Fibroblast of lung (primary cell): ENCODE results near the gene TANGO6. TPM values are rescaled to one million over a fixed set of nuclear protein-coding genes. Genes with fewer than 3 reads are reported as not detected.

Experiments used
- DNase-seq, 2 donors: peaks; one replicate each; pipeline versions ENCODE4 v3.0.0 to v3.0.0-alpha.2; 2010; ENCODE audit warnings: low read depth in 2 of 2
- H2AFZ ChIP-seq: 2 replicates; pipeline ENCODE4 v1.5.1; 2012; ENCODE audit warnings: low read length, control low read depth, inconsistent platforms
- H3K27ac ChIP-seq: 2 replicates; pipeline ENCODE4 v1.5.1; 2011; ENCODE audit warnings: low read length, control low read depth; ENCODE audit not compliant: insufficient read depth
- H3K27me3 ChIP-seq: 2 replicates; pipeline ENCODE4 v1.5.1; 2011; ENCODE audit warnings: mild to moderate bottlenecking, low read length; ENCODE audit not compliant: control insufficient read depth, insufficient read depth
- H3K36me3 ChIP-seq: 2 replicates; pipeline ENCODE4 v1.5.1; 2011; ENCODE audit warnings: low read length; ENCODE audit not compliant: control insufficient read depth, insufficient read depth
- H3K4me1 ChIP-seq: 2 replicates; pipeline ENCODE4 v1.5.1; 2011; ENCODE audit warnings: low read length; ENCODE audit not compliant: control insufficient read depth, insufficient read depth; ENCODE audit errors: extremely low read depth
- H3K4me2 ChIP-seq: 2 replicates; pipeline ENCODE4 v1.5.1; 2011; ENCODE audit warnings: low read length, control low read depth; ENCODE audit not compliant: insufficient read depth; ENCODE audit errors: extremely low read depth
- H3K4me3 ChIP-seq, 4 experiments: fragments of 200-600 bp in 1 of 4; sonication (generic) in 1 of 4; replicated peaks in 1 of 4; 2 replicates each; pipeline ENCODE4 v1.5.1; 2011 to 2016; ENCODE audit warnings: low read length in 4 of 4, low read depth in 3 of 4, mild to moderate bottlenecking in 3 of 4, control low read depth in 2 of 4, inconsistent platforms in 1 of 4, mixed read lengths in 1 of 4; ENCODE audit not compliant: insufficient read depth in 1 of 4; ENCODE audit errors: control extremely low read depth in 1 of 4
- H3K79me2 ChIP-seq: 2 replicates; pipeline ENCODE4 v1.5.1; 2012; ENCODE audit warnings: mild to moderate bottlenecking, low read length, inconsistent platforms; ENCODE audit not compliant: control insufficient read depth, insufficient read depth
- H3K9ac ChIP-seq: 2 replicates; pipeline ENCODE4 v1.5.1; 2011; ENCODE audit warnings: mild to moderate bottlenecking, low read length, control low read depth; ENCODE audit not compliant: insufficient read depth
- H3K9me3 ChIP-seq: 2 replicates; pipeline ENCODE4 v1.5.1; 2012; ENCODE audit warnings: low read depth, low read length; ENCODE audit not compliant: control insufficient read depth, insufficient read depth
- H4K20me1 ChIP-seq: 2 replicates; pipeline ENCODE4 v1.5.1; 2011; ENCODE audit warnings: low read length; ENCODE audit not compliant: control insufficient read depth, insufficient read depth; ENCODE audit errors: extremely low read depth
- CTCF ChIP-seq, 2 donors: IDR thresholded peaks in 1 of 2; conservative IDR thresholded peaks in 1 of 2; 1 replicate in 1 of 2; 2 replicates in 1 of 2; pipeline ENCODE4 v1.5.1; 2011 to 2012; ENCODE audit warnings: low read length in 2 of 2, control low read depth in 1 of 2, inconsistent platforms in 1 of 2, low read depth in 1 of 2, mild to moderate bottlenecking in 1 of 2
- EZH2 ChIP-seq: IDR thresholded peaks from 2 replicates; pipeline ENCODE4 v1.5.1; 2012; ENCODE audit warnings: low read length, control low read depth, mild to moderate bottlenecking; ENCODE audit errors: missing control alignments
- polyA plus RNA-seq, 2 donors: library from polyadenylated mRNA; depleted of rRNA in 1 of 2; stranded (reverse) in 1 of 2; unstranded in 1 of 2; fragments of >200 nt; gene quantifications; 2 replicates each; pipeline ENCODE4 v1.2.1, GENCODE V29; 2011 to 2012; ENCODE audit warnings: missing spikeins in 1 of 2
- total RNA-seq: library from RNA; depleted of rRNA; stranded (reverse); fragments of >200 nt; gene quantifications from 2 replicates; pipeline ENCODE4 v1.2.1, GENCODE V29; 2014

The TANGO6 gene
- total and polyA plus RNA-seq, 2 donors (not counting 1 experiment from before 2014, with no cell fraction given), result 6.5 to 29.9 TPM

- no peaks in the 10 kb centered on the region for H3K36me3 ChIP-seq
- no peak for TF ChIP-seq EZH2
- TF ChIP-seq CTCF (conservative IDR thresholded peaks at IDR 0.05 in 1 of 2, IDR thresholded peaks at IDR 0.05 in 1 of 2; ENCODE audit: low read depth in 1 of 2, low read length in 2 of 2), result no peak
- H3K9me3 ChIP-seq, result no peaks in the 10 kb centered on the region
- peak in 1 of 2 donors; percentile 16 for DNase-seq
- H2AFZ ChIP-seq, result no peak overlapping the region
- H3K27ac ChIP-seq, result no peak overlapping the region
- H3K9ac ChIP-seq, result no peak overlapping the region
- no peak overlapping the region for H3K4me3 ChIP-seq
- H3K79me2 ChIP-seq, result no peaks in the 10 kb centered on the region
- no peak overlapping the region for H3K4me2 ChIP-seq
- no peaks in the 10 kb centered on the region for H3K4me1 ChIP-seq
- no peaks in the 10 kb centered on the region for H4K20me1 ChIP-seq
- no peaks in the 10 kb centered on the region for H3K27me3 ChIP-seq
Measured at GRCh38 chr16:69035375-69035774, 192.0 kb downstream of the TANGO6 start.

GRCh38 chr16:69036399-69037091 is 193.2 kb downstream of the TANGO6 start:
- no peak overlapping the region for H3K4me3 ChIP-seq
- no peaks in the 10 kb centered on the region for H3K79me2 ChIP-seq
- no peak for TF ChIP-seq EZH2
- no peak for TF ChIP-seq CTCF (conservative IDR thresholded peaks at IDR 0.05 in 1 of 2, IDR thresholded peaks at IDR 0.05 in 1 of 2; ENCODE audit: low read depth in 1 of 2, low read length in 2 of 2)
- H3K36me3 ChIP-seq, result no peaks in the 10 kb centered on the region
- H3K9me3 ChIP-seq, result no peaks in the 10 kb centered on the region
- H3K27ac ChIP-seq, result no peak overlapping the region
- no peaks in the 10 kb centered on the region for H4K20me1 ChIP-seq
- H3K27me3 ChIP-seq, result no peaks in the 10 kb centered on the region
- no peak for DNase-seq
- H3K4me2 ChIP-seq, result no peak overlapping the region
- no peak overlapping the region for H2AFZ ChIP-seq
- no peak overlapping the region for H3K9ac ChIP-seq
- no peaks in the 10 kb centered on the region for H3K4me1 ChIP-seq

GRCh38 chr16:69037373-69038160 is 194.2 kb downstream of the TANGO6 start:
- Histone ChIP-seq H3K36me3 (no peaks in the 10 kb centered on the region), H3K4me1 (no peaks in the 10 kb centered on the region), H3K4me3 (no peak overlapping the region), H4K20me1 (no peaks in the 10 kb centered on the region), H3K9ac (no peak overlapping the region), H3K27me3 (no peaks in the 10 kb centered on the region), H3K9me3 (no peaks in the 10 kb centered on the region), H3K27ac (no peak overlapping the region), H2AFZ (no peak overlapping the region), H3K79me2 (no peaks in the 10 kb centered on the region), H3K4me2 (no peak overlapping the region)
- no peak for TF ChIP-seq CTCF (conservative IDR thresholded peaks at IDR 0.05 in 1 of 2, IDR thresholded peaks at IDR 0.05 in 1 of 2; ENCODE audit: low read depth in 1 of 2, low read length in 2 of 2)
- TF ChIP-seq EZH2, result no peak
- DNase-seq, result no peak
